NT2/D1 (cell line): ENCODE measurements around the gene STK38.
"Not testable (repeated sequence)": the region's sequence is repeated elsewhere in the genome, so short reads cannot be mapped to it uniquely, and the experiment has no call there.

Experiments
- DNase-seq: peaks from one replicate; pipeline ENCODE4 v3.0.0-alpha.2; 2011; ENCODE audit warnings: low read depth, low spot score
- H3K27me3 ChIP-seq: 2 replicates; pipeline ENCODE4 v1.6.0; 2011; ENCODE audit warnings: mild to moderate bottlenecking; ENCODE audit not compliant: insufficient read length, insufficient read depth
- H3K36me3 ChIP-seq: 2 replicates; pipeline ENCODE4 v1.6.1; 2011; ENCODE audit warnings: mild to moderate bottlenecking, low read length, mixed read lengths; ENCODE audit not compliant: insufficient read depth, insufficient read length
- H3K4me1 ChIP-seq: 2 replicates; pipeline ENCODE4 v1.5.1; 2011; ENCODE audit not compliant: insufficient read depth, insufficient read length
- H3K4me3 ChIP-seq: 2 replicates; pipeline ENCODE4 v1.5.1; 2011; ENCODE audit warnings: low read depth; ENCODE audit not compliant: insufficient read length
- H3K9ac ChIP-seq: 2 replicates; pipeline ENCODE4 v1.6.0; 2011; ENCODE audit warnings: low read depth; ENCODE audit not compliant: insufficient read length
- H3K9me3 ChIP-seq: 2 replicates; pipeline ENCODE4 v1.5.1; 2011; ENCODE audit warnings: mild to moderate bottlenecking, low read length; ENCODE audit not compliant: insufficient read depth
- SUZ12 ChIP-seq: IDR thresholded peaks from 2 replicates; pipeline ENCODE4 v1.6.1; 2011; ENCODE audit not compliant: insufficient read length, insufficient read depth; ENCODE audit errors: extremely low read depth
- YY1 ChIP-seq: IDR thresholded peaks from 2 replicates; pipeline ENCODE4 v1.6.1; 2011; ENCODE audit not compliant: insufficient read length, insufficient read depth
- ZNF274 ChIP-seq: IDR thresholded peaks from 2 replicates; pipeline ENCODE4 v1.6.1; 2011; ENCODE audit warnings: mild to moderate bottlenecking, low read depth, low read length

The STK38 gene

GRCh38 chr6:36576578-36576977 lies 29.3 kb upstream of the STK38 start:
- no peak overlapping the region for H3K4me3 ChIP-seq
- H3K27me3 ChIP-seq: no peaks in the 10 kb centered on the region
- no peaks in the 10 kb centered on the region for H3K4me1 ChIP-seq
- H3K9me3 ChIP-seq: no peaks in the 10 kb centered on the region
- no peak overlapping the region for H3K9ac ChIP-seq
- no peaks in the 10 kb centered on the region for H3K36me3 ChIP-seq
- no peak for DNase-seq
- TF ChIP-seq SUZ12 (no peak), ZNF274 (no peak), YY1 (no peak)

GRCh38 chr6:36574679-36575078 lies 27.4 kb upstream of the STK38 start:
- no peaks in the 10 kb centered on the region for H3K4me1 ChIP-seq
- no peaks in the 10 kb centered on the region for H3K9me3 ChIP-seq
- no peak for DNase-seq
- no peak overlapping the region for H3K9ac ChIP-seq
- H3K27me3 ChIP-seq: no peaks in the 10 kb centered on the region
- no peaks in the 10 kb centered on the region for H3K36me3 ChIP-seq
- TF ChIP-seq YY1: no peak
- TF ChIP-seq SUZ12: no peak
- TF ChIP-seq ZNF274: no peak
- no peak overlapping the region for H3K4me3 ChIP-seq

DNA sequence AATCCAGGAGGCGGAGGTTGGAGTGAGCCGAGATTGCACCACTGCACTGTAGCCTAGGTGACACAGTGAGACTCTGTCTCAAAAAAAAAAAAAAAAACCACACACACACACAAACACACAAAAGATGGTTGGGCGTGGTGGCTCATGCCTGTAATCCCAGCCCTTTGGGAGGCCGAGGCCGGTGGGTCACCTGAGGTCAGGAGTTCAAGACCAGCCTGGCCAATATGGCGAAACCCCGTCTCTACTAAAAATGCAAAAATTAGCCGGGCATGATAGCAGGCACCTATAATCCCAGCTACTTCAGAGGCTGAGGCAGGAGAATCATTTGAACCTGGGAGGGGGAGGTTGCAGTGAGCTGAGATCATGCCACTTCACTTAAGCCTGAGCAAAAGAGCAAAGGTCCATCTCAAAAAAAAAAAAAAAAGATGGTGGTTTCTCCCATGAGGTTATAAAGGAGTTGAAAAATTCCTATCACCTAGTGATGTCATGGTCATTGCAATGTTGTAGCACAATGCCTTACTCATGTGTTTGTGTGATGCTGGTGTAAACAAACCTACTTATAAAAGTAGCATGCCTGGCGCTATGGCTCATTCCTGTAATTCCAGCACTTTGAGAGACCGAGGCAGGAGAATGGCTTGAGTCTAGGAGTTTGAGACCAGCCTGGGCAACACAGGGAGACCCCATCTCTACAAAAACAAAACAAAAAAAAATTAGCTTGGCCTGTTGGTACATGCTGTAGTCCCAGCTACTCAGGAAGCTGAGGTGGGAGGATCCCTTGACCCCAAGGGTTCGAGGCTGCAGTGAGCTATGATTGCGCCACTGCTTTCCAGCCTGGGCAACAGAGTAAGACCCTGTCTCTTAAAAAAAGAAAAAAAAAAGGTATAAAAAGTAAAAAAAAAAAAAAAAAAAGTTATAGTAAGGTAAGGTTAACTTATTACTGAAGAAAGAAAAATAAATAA lies 25.4 kb upstream of the STK38 start:
- not testable (repeated sequence) for H3K4me1 ChIP-seq, H3K9ac ChIP-seq, DNase-seq, H3K4me3 ChIP-seq, H3K9me3 ChIP-seq, H3K27me3 ChIP-seq, H3K36me3 ChIP-seq

DNA sequence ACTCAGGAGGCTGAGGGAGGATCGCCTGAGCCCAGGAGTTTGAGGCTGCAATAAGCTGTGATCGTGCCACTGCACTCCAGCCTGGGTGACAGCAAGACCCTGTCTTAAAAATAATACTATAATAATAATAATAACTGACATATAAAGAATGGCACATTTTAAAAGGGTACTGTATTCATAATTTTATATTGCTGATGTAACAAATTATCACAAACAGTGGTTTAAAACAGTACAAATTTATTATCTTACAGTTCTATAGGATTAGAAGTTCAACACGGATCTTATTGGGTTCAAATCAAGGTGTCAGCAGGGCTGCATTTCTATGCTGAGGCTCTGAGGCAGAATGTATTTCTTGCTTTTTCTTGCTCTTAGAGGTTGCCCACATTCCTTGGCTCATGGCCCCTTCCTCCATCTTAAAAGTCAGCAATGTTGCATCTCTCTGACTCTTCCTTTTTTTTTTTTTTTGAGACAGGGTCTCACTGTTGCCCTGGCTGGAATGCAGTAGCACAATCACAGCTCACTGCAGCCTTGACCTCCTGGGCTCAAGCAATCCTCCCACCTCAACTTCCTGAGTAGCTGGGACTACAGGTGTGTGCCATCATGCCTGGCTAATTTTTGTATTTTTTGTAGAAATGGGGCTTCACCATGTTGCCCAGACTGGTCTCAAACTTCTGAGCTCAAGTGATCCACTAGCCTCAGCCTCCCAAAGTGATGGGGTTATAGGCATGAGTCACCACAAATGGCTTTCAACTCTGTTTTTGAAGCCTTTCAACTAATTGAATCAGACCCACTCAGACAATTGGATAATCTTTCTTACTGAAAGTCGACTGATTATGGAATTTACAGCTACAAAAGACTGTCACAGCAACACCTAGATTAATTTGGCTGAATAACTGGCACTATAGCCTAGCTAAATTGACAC lies 24.1 kb upstream of the STK38 start:
- no peak for DNase-seq
- no peaks in the 10 kb centered on the region for H3K4me1 ChIP-seq
- H3K9ac ChIP-seq: no peak overlapping the region
- H3K9me3 ChIP-seq: no peaks in the 10 kb centered on the region
- no peak overlapping the region for H3K4me3 ChIP-seq
- no peaks in the 10 kb centered on the region for H3K27me3 ChIP-seq
- TF ChIP-seq ZNF274: no peak
- no peak for TF ChIP-seq YY1
- no peak for TF ChIP-seq SUZ12
- H3K36me3 ChIP-seq: no peaks in the 10 kb centered on the region

- Histone ChIP-seq H3K36me3 (no peaks in the 10 kb centered on the region), H3K9me3 (no peaks in the 10 kb centered on the region), H3K4me3 (no peak overlapping the region), H3K27me3 (no peaks in the 10 kb centered on the region), H3K4me1 (no peaks in the 10 kb centered on the region), H3K9ac (no peak overlapping the region)
- DNase-seq: no peak
- TF ChIP-seq YY1: no peak
Observed at GRCh38 chr6:36570264-36570663, 23.0 kb upstream of the STK38 start.

GRCh38 chr6:36566418-36566905 lies 19.2 kb upstream of the STK38 start:
- Histone ChIP-seq H3K9ac (no peak overlapping the region), H3K9me3 (no peaks in the 10 kb centered on the region), H3K27me3 (no peaks in the 10 kb centered on the region), H3K4me1 (no peaks in the 10 kb centered on the region), H3K36me3 (no peaks in the 10 kb centered on the region), H3K4me3 (no peak overlapping the region)
- no peak for TF ChIP-seq YY1
- no peak for TF ChIP-seq ZNF274
- TF ChIP-seq SUZ12: no peak
- no peak for DNase-seq

DNA sequence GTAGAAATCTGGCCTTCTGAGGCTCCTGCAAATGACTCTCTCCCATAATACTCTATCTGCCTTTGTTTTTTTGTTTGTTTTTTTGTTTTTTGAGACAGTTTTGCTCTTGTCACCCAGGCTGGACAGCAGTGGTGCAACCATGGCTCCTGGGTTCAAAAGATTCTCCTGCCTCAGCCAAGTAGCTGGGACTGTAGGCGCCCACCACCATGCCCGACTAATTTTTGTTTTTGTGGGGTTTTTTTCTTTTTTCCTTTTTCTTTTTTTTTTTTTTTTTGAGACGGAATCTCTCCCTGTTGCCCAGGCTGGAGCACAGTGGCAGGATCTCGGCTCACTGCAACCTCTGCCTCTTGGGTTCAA lies 16.6 kb upstream of the STK38 start:
- no peaks in the 10 kb centered on the region for H3K36me3 ChIP-seq
- TF ChIP-seq SUZ12 (no peak), ZNF274 (no peak), YY1 (no peak)
- no peaks in the 10 kb centered on the region for H3K27me3 ChIP-seq
- H3K9me3 ChIP-seq: no peaks in the 10 kb centered on the region
- H3K4me3 ChIP-seq: no peak overlapping the region
- no peak overlapping the region for H3K9ac ChIP-seq
- DNase-seq: no peak
- H3K4me1 ChIP-seq: no peaks in the 10 kb centered on the region
